Activated CD4-positive, alpha-beta memory T cell treated with anti-CD3 and anti-CD28 coated beads for 36 hours (primary cell): ENCODE results near the gene LHPP. TPM values are rescaled to one million over a fixed set of nuclear protein-coding genes. Genes with fewer than 3 reads are reported as not detected.

Experiments used
- CTCF ChIA-PET: fragments of 350-600 bp; sonication (Branson Sonifier 250); formaldehyde crosslinking; loops from one replicate; lab custom pipeline; 2021; ENCODE audit warnings: antibody characterized with exemption, inconsistent platforms; lab: Charles Lee
- POLR2A ChIA-PET: fragments of 350-600 bp; sonication (Branson Sonifier 250); formaldehyde crosslinking; loops from one replicate; lab custom pipeline; 2021; ENCODE audit warnings: antibody characterized with exemption; lab: Charles Lee
- DNase-seq: peaks from one replicate; pipeline ENCODE4 v3.0.0-alpha.2; 2020
- H3K27ac Mint-ChIP-seq: one replicate; pipeline ENCODE4 v1.8.0; 2021; ENCODE audit warnings: mixed read lengths
- H3K27me3 Mint-ChIP-seq: one replicate; pipeline ENCODE4 v1.8.0; 2021; ENCODE audit warnings: mixed read lengths
- H3K36me3 Mint-ChIP-seq: one replicate; pipeline ENCODE4 v1.8.0; 2021; ENCODE audit warnings: mixed read lengths
- H3K4me1 Mint-ChIP-seq: one replicate; pipeline ENCODE4 v1.8.0; 2021; ENCODE audit warnings: low read depth, mixed read lengths
- H3K4me3 Mint-ChIP-seq: one replicate; pipeline ENCODE4 v1.8.0; 2021; ENCODE audit warnings: mild to moderate bottlenecking, mixed read lengths
- H3K9me3 Mint-ChIP-seq: one replicate; pipeline ENCODE4 v1.8.0; 2021; ENCODE audit warnings: mixed read lengths
- intact Hi-C: fragments of 100-400 bp; cut with micrococcal nuclease; formaldehyde crosslinking; loops from one replicate; pipeline ENCODE4 v1.15.1; 2023
- total RNA-seq, 2 experiments: library from RNA; stranded (reverse); gene quantifications; one replicate each; pipeline ENCODE4 v1.2.3, GENCODE V29; 2021

The LHPP gene
- total RNA-seq, 2 experiments from 2014 or later: 10.1 to 12.3 TPM

GRCh38 chr10:124568848-124569622 lies 107.4 kb downstream of the LHPP start:
- DNase-seq: no peak
- intact Hi-C loops: no loop called here
- Mint-ChIP-seq H3K27ac (no peak overlapping the region), H3K4me1 (no peaks in the 10 kb centered on the region), H3K27me3 (no peaks in the 10 kb centered on the region), H3K36me3 (no peaks in the 10 kb centered on the region), H3K4me3 (no peak overlapping the region), H3K9me3 (no peaks in the 10 kb centered on the region)
- POLR2A ChIA-PET: no interaction called here
- CTCF ChIA-PET: no interaction called here

GRCh38 chr10:124569623-124570470 lies 108.2 kb downstream of the LHPP start:
- H3K4me3 Mint-ChIP-seq: no peak overlapping the region
- POLR2A ChIA-PET: no interaction called here

GRCh38 chr10:124570646-124571045 lies 109.0 kb downstream of the LHPP start:
- POLR2A ChIA-PET: no interaction called here
- Mint-ChIP-seq H3K4me1 (no peaks in the 10 kb centered on the region), H3K4me3 (no peak overlapping the region), H3K9me3 (no peaks in the 10 kb centered on the region), H3K27me3 (no peaks in the 10 kb centered on the region), H3K27ac (no peak overlapping the region), H3K36me3 (no peaks in the 10 kb centered on the region)
- CTCF ChIA-PET: no interaction called here
- intact Hi-C loops: no loop called here
- no peak for DNase-seq

More at GRCh38 chr10:124569623-124570470, 108.2 kb downstream of the LHPP start:
- no peaks in the 10 kb centered on the region for H3K4me1 Mint-ChIP-seq
- no peaks in the 10 kb centered on the region for H3K9me3 Mint-ChIP-seq
- no peaks in the 10 kb centered on the region for H3K27me3 Mint-ChIP-seq
- DNase-seq: no peak
- CTCF ChIA-PET: no interaction called here
- no peaks in the 10 kb centered on the region for H3K36me3 Mint-ChIP-seq
- intact Hi-C loops: no loop called here
- no peak overlapping the region for H3K27ac Mint-ChIP-seq

DNA sequence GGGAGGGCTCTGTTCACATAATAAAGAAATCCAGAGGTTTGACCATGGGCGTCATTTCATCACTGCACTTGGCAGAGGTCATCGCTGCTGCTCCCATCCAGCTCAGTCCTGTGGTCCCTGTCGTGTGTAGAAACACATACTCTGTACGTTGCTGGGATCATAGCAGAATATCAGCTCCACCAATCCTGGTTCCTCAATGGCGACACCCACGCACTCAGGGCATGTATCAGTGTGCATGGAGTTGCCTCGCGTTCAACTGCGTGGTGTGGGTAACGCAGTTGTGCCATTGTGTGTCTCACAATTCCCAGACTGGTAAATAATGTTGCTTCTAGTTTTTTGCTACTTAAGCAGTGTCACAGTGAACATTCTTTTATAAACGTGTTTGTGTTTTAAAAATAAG lies 111.1 kb downstream of the LHPP start:
- Mint-ChIP-seq H3K27me3 (no peaks in the 10 kb centered on the region), H3K4me1 (no peaks in the 10 kb centered on the region), H3K4me3 (no peak overlapping the region), H3K9me3 (no peaks in the 10 kb centered on the region), H3K27ac (no peak overlapping the region), H3K36me3 (no peaks in the 10 kb centered on the region)
- ChIA-PET CTCF (interaction anchor here (0.7 kb wide), 1 partner anchor 42 kb away, joined by 3 read pairs; no protein-coding TSS in a partner anchor), POLR2A (no interaction called here)
- intact Hi-C loops: no loop called here
- no peak for DNase-seq

DNA sequence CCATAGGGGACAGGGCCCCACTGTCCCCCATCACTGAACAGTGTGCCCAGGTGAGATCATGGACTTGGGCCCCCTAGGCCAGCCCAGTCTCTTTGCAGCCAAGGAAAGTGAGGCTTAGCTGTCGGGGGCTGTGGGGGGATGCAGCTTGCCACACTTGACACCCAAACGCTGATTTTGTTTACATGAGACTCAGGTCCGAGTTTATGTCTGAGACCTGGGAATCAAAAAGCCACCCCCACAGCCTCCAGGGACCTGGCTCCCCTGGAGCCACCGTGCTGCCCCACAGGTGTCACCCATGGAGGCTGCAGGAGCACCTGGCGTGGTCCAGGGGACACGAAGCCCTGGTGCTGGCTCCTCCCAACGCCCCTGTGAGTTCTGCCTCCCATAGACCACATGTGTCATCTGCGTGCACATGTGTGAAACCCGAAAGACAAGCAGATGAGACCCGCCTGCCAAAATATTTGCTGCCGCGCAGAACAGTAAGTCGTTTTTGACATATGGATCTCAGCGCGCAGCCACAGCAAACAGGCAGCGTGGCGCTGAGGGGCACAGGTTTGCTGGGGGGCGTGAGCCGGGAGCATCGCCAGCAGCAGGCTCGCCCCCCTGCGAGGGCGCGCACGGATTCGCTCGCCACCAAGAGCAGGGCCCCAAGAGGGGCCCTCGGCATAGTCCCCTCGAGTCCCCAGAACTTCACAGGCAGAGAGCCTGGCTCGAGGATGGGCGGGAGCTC lies 112.3 kb downstream of the LHPP start:
- no peak overlapping the region for H3K27ac Mint-ChIP-seq
- ChIA-PET CTCF (interaction anchor here (0.6 kb wide), 1 partner anchor 168 kb away, joined by 3 read pairs; no protein-coding TSS in a partner anchor), POLR2A (no interaction called here)
- H3K4me3 Mint-ChIP-seq: no peak overlapping the region
- intact Hi-C loops: no loop called here
- H3K4me1 Mint-ChIP-seq: no peaks in the 10 kb centered on the region
- H3K36me3 Mint-ChIP-seq: no peaks in the 10 kb centered on the region
- H3K9me3 Mint-ChIP-seq: no peaks in the 10 kb centered on the region
- DNase-seq: no peak
- H3K27me3 Mint-ChIP-seq: no peaks in the 10 kb centered on the region

GRCh38 chr10:124574456-124575070 lies 112.9 kb downstream of the LHPP start:
- Mint-ChIP-seq H3K9me3 (peaks cover under 1% of the 10 kb centered on the region), H3K27ac (no peak overlapping the region), H3K36me3 (no peaks in the 10 kb centered on the region), H3K27me3 (no peaks in the 10 kb centered on the region), H3K4me3 (no peak overlapping the region), H3K4me1 (no peaks in the 10 kb centered on the region)
- ChIA-PET CTCF (no interaction called here), POLR2A (no interaction called here)
- intact Hi-C loops: no loop called here
- no peak for DNase-seq

- Mint-ChIP-seq H3K4me3 (no peak overlapping the region), H3K27me3 (no peaks in the 10 kb centered on the region), H3K27ac (no peak overlapping the region), H3K9me3 (peaks cover 8% of the 10 kb centered on the region), H3K36me3 (no peaks in the 10 kb centered on the region), H3K4me1 (no peaks in the 10 kb centered on the region)
- intact Hi-C loops: no loop called here
- no peak for DNase-seq
- ChIA-PET CTCF (no interaction called here), POLR2A (no interaction called here)
Measured at GRCh38 chr10:124575107-124576035, 113.7 kb downstream of the LHPP start.

GRCh38 chr10:124576526-124577420 lies 115.2 kb downstream of the LHPP start:
- ChIA-PET POLR2A (no interaction called here), CTCF (no interaction called here)
- Mint-ChIP-seq H3K4me1 (no peaks in the 10 kb centered on the region), H3K27me3 (no peaks in the 10 kb centered on the region), H3K27ac (no peak overlapping the region), H3K36me3 (no peaks in the 10 kb centered on the region), H3K9me3 (peaks cover 12% of the 10 kb centered on the region), H3K4me3 (no peak overlapping the region)
- no peak for DNase-seq
- intact Hi-C loops: no loop called here

GRCh38 chr10:124577651-124578050 lies 116.0 kb downstream of the LHPP start:
- Mint-ChIP-seq H3K36me3 (no peaks in the 10 kb centered on the region), H3K27me3 (no peaks in the 10 kb centered on the region), H3K4me1 (no peaks in the 10 kb centered on the region), H3K9me3 (peaks cover 12% of the 10 kb centered on the region), H3K27ac (no peak overlapping the region), H3K4me3 (no peak overlapping the region)
- intact Hi-C loops: no loop called here
- ChIA-PET CTCF (no interaction called here), POLR2A (no interaction called here)
- DNase-seq: no peak

DNA sequence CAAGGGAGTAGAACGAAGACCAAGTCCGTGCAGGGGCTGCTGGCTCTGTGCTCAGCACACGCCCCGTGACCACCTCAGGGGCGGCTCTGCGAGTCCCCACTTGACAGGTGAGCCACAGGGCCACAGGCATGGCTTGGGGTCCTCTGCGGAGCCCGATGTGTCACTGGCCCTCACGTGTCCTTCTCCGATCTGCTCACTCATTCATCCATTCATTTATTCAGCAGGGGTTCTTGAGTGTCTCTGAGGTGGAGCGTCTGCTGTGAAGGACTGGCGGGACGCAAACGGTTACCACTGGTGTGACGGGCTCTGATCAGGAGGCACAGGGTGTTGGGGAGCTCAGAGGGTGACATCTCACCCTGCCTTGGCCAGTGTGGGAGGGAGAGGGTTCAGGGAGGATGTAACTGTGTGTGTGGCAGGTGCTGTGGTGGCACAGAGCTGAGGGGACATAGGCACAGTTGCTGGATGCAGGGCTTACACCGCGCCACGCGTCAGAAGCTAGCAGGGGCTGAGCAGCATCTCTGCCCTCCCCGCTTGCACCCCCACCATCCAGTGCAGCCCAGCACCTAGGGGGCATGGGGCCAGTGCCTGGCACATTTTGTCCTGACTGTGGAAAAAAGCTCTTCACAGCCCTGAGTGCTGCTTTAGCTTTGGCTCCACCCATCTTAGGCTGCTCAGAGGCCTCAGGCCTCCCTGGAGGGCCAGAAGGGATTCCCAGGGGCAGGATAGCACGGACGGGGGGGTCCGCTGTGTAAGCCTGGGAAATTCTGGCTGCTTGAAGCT lies 116.8 kb downstream of the LHPP start:
- POLR2A ChIA-PET: no interaction called here
- no peaks in the 10 kb centered on the region for H3K27me3 Mint-ChIP-seq
- CTCF ChIA-PET: no interaction called here

More for the DNA sequence above, 116.8 kb downstream of the LHPP start:
- intact Hi-C loops: no loop called here
- Mint-ChIP-seq H3K4me3 (no peak overlapping the region), H3K27ac (no peak overlapping the region), H3K36me3 (no peaks in the 10 kb centered on the region), H3K9me3 (peaks cover 12% of the 10 kb centered on the region), H3K4me1 (no peaks in the 10 kb centered on the region)
- no peak for DNase-seq
